Epidermal melanocyte (primary cell): ENCODE results near the gene FER1L5.

Experiments used
- DNase-seq: peaks from one replicate; pipeline ENCODE4 v3.0.0; 2011; ENCODE audit warnings: low spot score; ENCODE audit not compliant: insufficient read length

FER1L5 gene

DNA sequence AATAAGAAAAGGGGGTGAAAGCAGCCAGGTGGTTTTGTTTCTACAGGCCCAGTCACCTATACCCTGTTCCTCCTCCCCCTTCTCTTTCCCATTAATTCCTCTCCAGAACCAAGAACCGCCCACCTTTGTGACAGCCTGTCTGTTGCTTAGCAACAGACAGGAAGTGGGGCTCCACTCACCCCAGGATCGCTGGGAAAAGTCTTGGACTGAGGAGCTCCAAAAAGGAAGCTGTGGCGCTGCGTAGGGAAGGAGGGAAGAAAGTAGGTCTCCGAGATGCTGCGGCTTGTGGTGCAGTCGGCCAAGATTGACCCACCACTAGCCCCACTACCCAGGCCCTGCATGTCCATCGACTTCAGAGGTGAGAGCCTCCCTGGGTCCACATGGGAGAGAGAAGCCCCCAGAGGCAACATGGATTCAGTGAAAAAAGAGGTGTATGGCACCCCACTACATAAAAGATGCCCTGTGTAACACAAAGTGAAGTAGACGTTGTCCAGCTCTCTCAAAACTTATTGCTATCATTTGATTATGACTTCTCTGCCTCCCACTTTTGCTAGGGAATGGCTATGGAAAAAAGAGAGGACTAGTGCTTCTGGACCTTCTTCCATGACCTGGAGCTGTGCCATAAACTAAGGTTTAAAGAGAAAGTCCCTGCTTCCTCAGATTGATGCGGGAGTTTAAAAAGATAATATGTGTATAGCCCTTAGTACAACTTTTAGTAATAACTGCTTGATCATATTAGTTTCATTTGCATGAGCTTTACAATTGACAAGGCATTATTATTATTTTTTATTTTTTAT lies at the start of gene FER1L5:
Gene FER1L5 (plus strand): TSS at position 201 of the 797 bp plus-strand sequence. CDS start 73 bp downstream, at position 274.
- DNase-seq: no peak

GRCh38 chr2:96594282-96594681 lies 48.3 kb upstream of the FER1L5 start:
- DNase-seq: no peak

DNA sequence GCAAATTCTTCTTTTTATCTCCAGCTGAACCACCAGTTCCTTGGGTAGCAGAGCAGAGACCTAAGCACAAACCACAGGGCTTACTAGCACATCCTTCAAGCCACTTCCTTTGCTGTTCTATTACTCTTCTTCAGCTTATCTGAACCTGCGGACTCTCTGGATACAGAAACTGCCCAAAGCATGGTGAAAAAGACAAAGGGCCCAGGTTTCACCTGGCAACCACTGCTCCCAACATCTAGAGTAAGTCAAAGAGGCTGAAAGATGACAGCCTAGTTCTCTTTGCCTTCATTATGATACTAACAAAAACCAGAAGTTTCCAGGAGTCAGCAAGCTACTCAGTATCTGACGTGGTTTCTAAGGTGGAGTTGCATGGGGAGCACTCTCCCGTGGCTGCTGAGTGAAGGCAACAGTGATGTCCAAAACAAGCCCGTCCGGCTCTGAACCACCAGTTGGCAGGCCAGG lies 47.8 kb upstream of the FER1L5 start:
- DNase-seq: no peak

- no peak for DNase-seq
Measured at GRCh38 chr2:96596596-96596995, 46.0 kb upstream of the FER1L5 start.

- no peak for DNase-seq
Measured at GRCh38 chr2:96599941-96600340, 42.6 kb upstream of the FER1L5 start.

DNA sequence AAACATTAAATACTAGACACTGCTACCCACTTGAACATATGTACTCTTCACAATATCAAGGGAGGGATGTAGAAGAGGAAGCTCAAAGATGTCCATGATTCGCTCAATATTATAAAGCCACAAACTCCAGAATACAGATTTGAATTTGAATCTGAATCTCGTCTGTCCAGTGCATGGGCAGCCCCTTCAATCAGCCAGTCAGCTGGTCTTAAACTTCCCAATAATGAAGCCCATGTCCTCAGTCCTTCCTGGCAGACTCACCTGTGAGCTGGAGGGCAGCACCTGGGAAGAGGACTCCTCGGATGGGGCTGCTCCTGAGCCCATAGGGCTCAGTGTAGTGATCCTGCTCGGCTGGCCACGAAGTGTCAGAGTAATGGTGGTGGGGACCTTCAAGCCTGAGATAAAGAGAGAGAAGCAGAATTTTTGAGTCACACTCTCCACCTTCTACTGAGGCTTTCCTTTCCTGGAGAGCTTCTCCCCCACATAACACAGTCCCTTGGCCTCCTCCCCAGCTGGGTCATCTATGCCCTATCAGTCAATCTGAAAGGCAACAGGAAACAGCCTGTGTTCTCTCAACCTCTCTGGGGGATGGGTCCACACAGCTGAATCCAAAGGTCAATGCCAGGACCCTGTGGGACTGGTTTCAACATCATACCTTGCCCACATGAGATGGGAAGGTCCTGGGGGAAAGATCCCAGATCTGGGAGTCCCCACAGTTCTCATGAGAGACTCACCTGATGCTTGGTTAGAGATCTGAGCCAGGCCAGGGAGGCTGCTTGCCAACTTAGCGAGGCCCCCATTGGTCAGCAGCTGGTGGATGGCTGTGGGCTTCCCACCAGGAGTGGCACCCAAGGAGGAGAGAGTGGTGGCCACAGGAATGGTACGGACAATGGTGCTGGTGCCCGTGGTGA lies 40.9 kb upstream of the FER1L5 start:
- DNase-seq: no peak

DNA sequence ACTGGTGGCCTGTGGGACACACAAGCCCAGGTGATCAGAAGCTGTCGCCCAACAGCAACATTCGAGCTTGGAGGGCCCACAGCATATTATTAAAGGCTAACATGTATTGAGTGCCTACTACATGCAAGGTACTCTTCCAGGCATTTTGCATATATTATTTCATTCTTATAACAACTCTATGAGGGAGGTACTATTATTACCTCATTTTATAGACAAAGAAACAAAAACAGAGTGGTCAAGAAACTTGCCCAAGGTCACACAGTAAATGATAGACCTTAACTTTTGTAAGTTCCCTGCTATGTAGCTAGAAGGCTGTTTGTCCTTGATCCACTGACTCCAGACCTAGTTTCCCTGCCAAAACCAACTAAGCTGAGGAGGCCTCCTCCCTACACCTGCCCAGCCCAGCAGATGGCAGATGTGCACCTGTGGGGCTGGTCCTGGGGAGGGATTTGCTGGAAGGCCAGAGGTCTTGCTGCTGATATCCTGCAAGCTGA lies 40.2 kb upstream of the FER1L5 start:
- no peak for DNase-seq

DNA sequence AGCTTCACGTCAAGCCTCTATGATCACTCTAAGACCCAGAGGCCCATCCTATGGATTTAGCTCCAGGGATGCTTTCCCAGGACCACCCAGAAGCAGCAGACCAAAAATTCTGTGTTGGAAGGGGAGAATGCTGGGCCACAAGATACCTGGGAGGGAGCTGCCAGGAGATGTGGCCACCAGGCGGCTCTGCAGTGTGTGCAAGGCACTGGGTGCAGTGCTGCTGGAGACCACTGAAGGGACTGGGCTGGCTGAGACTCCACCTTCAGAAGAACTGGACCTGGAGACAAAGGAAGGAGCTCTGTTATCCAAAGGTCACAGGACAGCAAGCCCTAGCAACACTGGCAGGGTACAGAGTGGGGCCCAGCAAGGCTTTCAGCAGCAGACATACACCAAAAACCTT lies 38.5 kb upstream of the FER1L5 start:
- DNase-seq: no peak

DNA sequence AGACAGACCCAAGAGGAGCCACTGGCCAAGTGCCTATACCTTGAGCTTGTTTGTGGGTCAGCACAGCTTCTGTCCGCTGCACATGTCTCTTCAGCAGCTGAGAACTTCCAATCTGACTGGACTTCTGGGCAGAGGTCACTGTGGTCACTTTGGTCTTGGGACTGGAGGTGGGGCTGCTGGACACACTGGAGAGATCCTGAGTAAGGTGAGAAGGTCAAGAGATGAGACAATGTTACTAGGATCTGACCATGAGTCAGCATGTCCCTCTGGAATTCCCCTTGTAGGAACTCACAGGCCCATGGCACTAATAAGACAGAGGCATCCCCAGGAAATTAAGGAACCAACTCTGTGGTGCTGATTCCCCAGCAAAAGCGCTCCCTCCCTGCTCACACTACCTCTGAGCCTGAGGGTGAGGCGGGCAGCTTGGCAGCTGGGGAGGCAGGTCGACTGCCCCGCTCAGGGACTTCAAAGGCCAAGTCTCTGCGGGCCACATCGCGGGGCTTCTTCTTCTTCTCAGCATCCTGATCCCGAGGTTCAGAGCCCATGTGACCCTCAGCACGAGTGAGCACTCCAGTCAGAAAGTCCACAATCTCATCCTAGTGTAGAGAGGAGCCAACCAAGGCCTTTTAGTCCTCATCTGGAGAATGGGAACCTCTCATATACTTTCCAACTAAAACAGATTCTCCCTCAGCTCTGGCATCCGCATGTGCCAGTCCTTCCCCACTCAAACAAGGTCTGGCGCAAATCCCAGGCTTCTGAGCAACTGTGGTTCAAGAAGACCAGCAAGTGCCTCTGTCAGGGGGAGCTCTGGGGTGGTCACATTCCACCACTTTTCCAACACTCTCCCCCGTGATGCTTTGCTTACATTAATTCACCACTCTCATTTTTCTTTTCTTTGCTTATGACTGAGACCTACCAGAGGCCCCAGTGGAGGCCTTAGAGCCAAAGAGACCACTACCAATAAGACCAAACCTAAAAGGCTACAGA lies 33.8 kb upstream of the FER1L5 start:
- no peak for DNase-seq

DNA sequence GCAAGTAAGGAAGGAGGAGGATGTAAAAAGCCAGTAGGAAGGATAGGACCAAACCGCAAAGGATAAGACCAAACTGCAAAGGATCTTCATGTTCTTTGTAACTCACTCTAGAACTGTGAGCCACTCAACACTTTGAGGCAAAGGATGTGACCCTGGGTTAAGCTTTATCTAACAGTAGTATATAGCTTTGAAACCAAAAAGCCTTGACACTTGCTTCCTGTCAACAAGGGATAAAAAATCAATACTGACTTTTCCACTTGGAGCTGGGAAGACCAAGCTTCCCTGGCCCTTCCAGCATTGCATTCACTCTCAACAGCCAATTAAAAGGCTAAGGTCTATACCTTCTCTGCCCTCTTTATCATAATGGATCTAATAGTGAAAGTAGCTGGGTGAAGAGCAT lies 26.4 kb upstream of the FER1L5 start:
- no peak for DNase-seq

DNA sequence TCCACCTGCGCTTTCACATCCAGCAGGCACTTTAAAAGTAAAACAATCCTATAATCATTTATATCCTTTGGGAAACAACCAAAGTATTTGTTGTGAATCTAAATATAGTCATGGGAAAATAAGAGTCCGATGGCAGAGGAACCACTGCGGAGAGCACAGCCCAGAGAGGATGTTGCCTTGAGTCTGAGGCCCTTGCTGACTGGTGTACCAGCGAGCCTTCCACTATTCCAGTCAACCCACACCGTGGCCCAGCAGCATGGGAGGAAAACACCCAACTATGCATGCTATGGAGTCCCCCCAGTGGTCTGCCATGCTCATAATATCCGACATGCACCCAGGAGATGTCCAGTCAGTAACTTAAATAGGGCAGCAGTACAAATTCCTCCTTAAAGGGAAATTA lies 26.0 kb upstream of the FER1L5 start:
- DNase-seq: no peak

GRCh38 chr2:96617012-96617411 lies 25.6 kb upstream of the FER1L5 start:
- no peak for DNase-seq

- DNase-seq: no peak
Measured at GRCh38 chr2:96618596-96619283, 23.8 kb upstream of the FER1L5 start.

DNA sequence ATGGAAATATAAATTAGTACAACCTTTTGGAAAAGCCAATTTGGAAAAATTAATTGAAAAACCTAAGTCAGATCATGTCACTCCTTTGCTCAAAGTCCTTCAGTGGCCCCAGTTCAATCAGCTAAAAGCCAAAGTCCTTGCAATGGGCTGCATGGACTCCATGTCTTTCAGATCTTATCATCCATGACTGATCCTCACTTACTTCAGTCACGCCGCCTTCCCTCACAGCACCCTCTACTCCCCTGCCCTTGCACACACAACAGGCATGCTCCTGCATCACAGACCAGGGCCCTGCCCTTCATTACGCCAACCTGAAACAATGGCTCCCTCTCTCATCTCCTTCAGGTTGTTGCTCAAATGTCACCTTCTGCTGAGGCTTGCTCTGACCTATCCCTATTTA lies 20.0 kb upstream of the FER1L5 start:
- no peak for DNase-seq

DNA sequence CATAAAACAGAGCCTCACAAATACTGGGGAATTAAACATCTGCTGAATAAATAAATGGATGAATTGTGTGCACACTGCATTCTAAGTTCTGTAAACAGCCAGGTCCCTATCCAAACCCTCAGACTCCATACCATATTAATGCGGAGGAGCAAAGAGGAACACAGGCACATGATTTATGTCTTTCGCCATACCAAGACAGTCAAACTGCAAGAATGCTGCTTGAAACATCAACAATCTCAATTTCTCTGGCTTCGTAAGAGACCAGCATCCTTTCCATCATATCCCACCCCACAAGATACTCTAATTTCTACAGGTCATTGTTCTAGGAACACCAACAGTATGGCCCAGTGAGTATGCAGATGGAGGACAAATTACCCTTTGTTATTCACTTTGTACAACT lies 19.4 kb upstream of the FER1L5 start:
- DNase-seq: no peak

- no peak for DNase-seq
Measured at GRCh38 chr2:96625571-96626552, 16.7 kb upstream of the FER1L5 start.

- no peak for DNase-seq
Measured at GRCh38 chr2:96626553-96626942, 16.0 kb upstream of the FER1L5 start.

DNA sequence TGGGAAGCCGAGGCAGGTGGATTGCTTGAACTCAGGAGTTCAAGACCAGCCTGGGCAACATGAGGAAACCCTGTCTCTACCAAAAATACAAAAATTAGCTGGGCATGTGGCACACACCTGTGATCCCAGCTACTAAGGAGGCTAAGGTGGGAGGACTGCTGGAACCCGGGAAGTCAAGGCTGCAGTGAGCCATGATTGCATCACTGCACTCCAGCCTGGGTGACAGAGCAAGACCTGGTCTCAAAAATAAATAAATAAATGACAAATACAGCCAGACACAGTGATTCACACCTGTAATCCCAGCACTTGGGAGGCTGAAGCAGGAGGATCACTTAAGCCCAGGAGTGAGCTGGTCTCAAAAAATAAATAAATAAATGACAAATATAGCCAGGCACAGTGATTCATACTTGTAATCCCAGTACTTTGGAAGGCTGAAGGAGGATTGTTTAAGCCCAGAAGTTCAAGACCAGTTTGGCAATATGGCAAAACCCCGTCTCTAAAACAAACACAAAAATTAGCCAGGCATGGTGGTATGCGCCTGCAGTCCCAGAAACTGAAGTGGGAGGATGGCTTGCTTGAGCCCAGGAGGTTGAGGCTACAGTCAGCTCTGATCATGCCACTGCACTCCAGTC lies 10.6 kb upstream of the FER1L5 start:
- DNase-seq: no peak

DNA sequence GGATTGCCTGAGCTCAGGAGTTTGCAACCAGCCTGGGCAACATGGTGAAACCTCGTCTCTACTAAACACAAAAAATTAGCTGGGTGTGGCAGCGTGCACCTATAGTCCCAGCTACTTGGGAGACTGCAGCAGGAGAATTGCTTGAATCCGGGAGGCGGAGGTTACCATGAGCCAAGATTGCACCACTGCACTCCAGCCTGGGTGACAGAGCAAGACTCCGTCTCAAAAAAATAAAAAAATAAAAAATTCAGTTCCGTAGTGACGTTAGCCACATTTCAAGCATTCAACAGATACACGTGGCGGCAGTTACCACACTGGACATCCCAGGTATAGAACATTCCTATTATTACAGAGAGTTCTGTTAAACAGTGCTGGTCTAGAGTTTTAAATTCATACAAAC lies 8.9 kb upstream of the FER1L5 start:
- no peak for DNase-seq
